GM18951 (cell line): ENCODE results near the gene GPX8.

Experiments used
- POLR2A ChIP-seq: IDR thresholded peaks from 4 replicates; pipeline ENCODE4 v1.6.1; 2011; ENCODE audit warnings: mild to moderate bottlenecking; ENCODE audit not compliant: insufficient read length, insufficient read depth; ENCODE audit errors: extremely low read depth
- in situ Hi-C: fragments of 300-500 bp; cut with MboI; formaldehyde crosslinking; loops from one replicate; pipeline ENCODE4 v1.12.0; 2022; ENCODE audit warnings: low sequenced_read_pairs, mixed read lengths, inconsistent platforms; ENCODE audit not compliant: unreplicated experiment

GPX8 gene

GRCh38 chr5:55159763-55160492 is at the start of gene GPX8:
TSS of gene GPX8 (plus strand) at chr5:55160171. CDS start at chr5:55160193, 22 bp downstream.
- in situ Hi-C loops = no loop called here
- no peak for TF ChIP-seq POLR2A

GRCh38 chr5:55110217-55110616 is 49.8 kb upstream of the GPX8 start:
- no peak for TF ChIP-seq POLR2A
- in situ Hi-C loops = no loop called here

GRCh38 chr5:55113327-55113726 is 46.6 kb upstream of the GPX8 start:
- in situ Hi-C loops = no loop called here
- no peak for TF ChIP-seq POLR2A

- TF ChIP-seq POLR2A = no peak
- in situ Hi-C loops = no loop called here
Observed at GRCh38 chr5:55114061-55114460, 45.9 kb upstream of the GPX8 start.

GRCh38 chr5:55123365-55123764 is 36.6 kb upstream of the GPX8 start:
- in situ Hi-C loops = no loop called here

GRCh38 chr5:55134053-55134722 is 25.8 kb upstream of the GPX8 start:
- in situ Hi-C loops = loop anchor here (25.0 kb wide), 1 partner anchor 197 kb away; no protein-coding TSS in a partner anchor
- no peak for TF ChIP-seq POLR2A

More at GRCh38 chr5:55123365-55123764, 36.6 kb upstream of the GPX8 start:
- no peak for TF ChIP-seq POLR2A

GRCh38 chr5:55136521-55136920 is 23.4 kb upstream of the GPX8 start:
- TF ChIP-seq POLR2A = no peak
- in situ Hi-C loops = loop anchor here (25.0 kb wide), 1 partner anchor 199 kb away; no protein-coding TSS in a partner anchor

- in situ Hi-C loops = loop anchor here (25.0 kb wide), 1 partner anchor 204 kb away; no protein-coding TSS in a partner anchor
- no peak for TF ChIP-seq POLR2A
Observed at GRCh38 chr5:55140908-55141665, 18.9 kb upstream of the GPX8 start.

- TF ChIP-seq POLR2A = no peak
- in situ Hi-C loops = loop anchor here (25.0 kb wide), 1 partner anchor 205 kb away; no protein-coding TSS in a partner anchor
Observed at GRCh38 chr5:55141945-55142690, 17.9 kb upstream of the GPX8 start.

- TF ChIP-seq POLR2A = no peak
- in situ Hi-C loops = loop anchor here (25.0 kb wide), 1 partner anchor 206 kb away; no protein-coding TSS in a partner anchor
Observed at GRCh38 chr5:55143624-55144023, 16.3 kb upstream of the GPX8 start.

GRCh38 chr5:55146080-55146479 is 13.9 kb upstream of the GPX8 start:
- TF ChIP-seq POLR2A = no peak
- in situ Hi-C loops = loop anchor here (25.0 kb wide), 1 partner anchor 209 kb away; no protein-coding TSS in a partner anchor

- in situ Hi-C loops = loop anchor here (25.0 kb wide), 1 partner anchor 209 kb away; no protein-coding TSS in a partner anchor
- TF ChIP-seq POLR2A = no peak
Observed at GRCh38 chr5:55146543-55147151, 13.3 kb upstream of the GPX8 start.
